ENCODE measurements around the gene VAMP2.

Gene VAMP2

GRCh38 chr17:8162233-8162996 lies at the start of gene VAMP2:
Gene VAMP2 (minus strand): TSS chr17:8162948. CDS start chr17:8162879, 69 bp downstream.
- CTCF ChIA-PET, result no interaction called here
- peak; percentile 49 for DNase-seq (ENCODE audit: low spot score)
- POLR2A ChIA-PET (ENCODE audit: low non-redundant PET), result no interaction called here
- no peak for TF ChIP-seq CTCF (conservative IDR thresholded peaks at IDR 0.05; ENCODE audit: low read depth)
- H3K27ac ChIP-seq, result peak within 1 kb of the TSS; percentile 90

- CTCF ChIA-PET, result interaction anchor here (0.6 kb wide), 1 partner anchor 150 kb away, joined by 6 read pairs; no protein-coding TSS in a partner anchor
- peak overlapping the region; percentile 91 for H3K27ac ChIP-seq
- no peak for DNase-seq (ENCODE audit: low spot score)
- TF ChIP-seq CTCF (conservative IDR thresholded peaks at IDR 0.05; ENCODE audit: low read depth), result no peak
- POLR2A ChIA-PET (ENCODE audit: low non-redundant PET), result interaction anchor here (0.7 to 1.5 kb wide), 4 partner anchors 19 to 244 kb away, joined by 3 to 6 read pairs (median 4); no protein-coding TSS in a partner anchor
Observed at GRCh38 chr17:8210761-8211458, 48.2 kb upstream of the VAMP2 start.

- peak; percentile 96 for DNase-seq (ENCODE audit: low spot score)
- no peak for TF ChIP-seq CTCF (conservative IDR thresholded peaks at IDR 0.05; ENCODE audit: low read depth)
- POLR2A ChIA-PET (ENCODE audit: low non-redundant PET), result interaction anchor here (0.6 to 1.5 kb wide), 7 partner anchors 11 to 244 kb away, joined by 3 to 6 read pairs (median 4); no protein-coding TSS in a partner anchor
- CTCF ChIA-PET, result interaction anchor here (0.5 to 0.6 kb wide), 2 partner anchors 28 to 150 kb away, joined by 3 to 6 read pairs; no protein-coding TSS in a partner anchor
- peak within 1 kb of the TSS; percentile 91 for H3K27ac ChIP-seq
Observed at GRCh38 chr17:8209907-8210760, 47.4 kb upstream of the VAMP2 start, which contains the start of gene AURKB. Gene AURKB (minus strand): TSS chr17:8210575. CDS start chr17:8210224, 351 bp downstream.

- no peak for DNase-seq (ENCODE audit: low spot score)
- ChIA-PET CTCF (no interaction called here), POLR2A (ENCODE audit: low non-redundant PET) (no interaction called here)
- TF ChIP-seq CTCF (conservative IDR thresholded peaks at IDR 0.05; ENCODE audit: low read depth), result no peak
- peak overlapping the region; percentile 58 for H3K27ac ChIP-seq
Observed at GRCh38 chr17:8206536-8206935, 43.8 kb upstream of the VAMP2 start.

- ChIA-PET CTCF (interaction anchor here (0.6 kb wide), 1 partner anchor 674 kb away, joined by 4 read pairs; no protein-coding TSS in a partner anchor), POLR2A (ENCODE audit: low non-redundant PET) (no interaction called here)
- TF ChIP-seq CTCF (conservative IDR thresholded peaks at IDR 0.05; ENCODE audit: low read depth), result no peak
- DNase-seq (ENCODE audit: low spot score), result no peak
- peak overlapping the region; percentile 58 for H3K27ac ChIP-seq
Observed at GRCh38 chr17:8204761-8205555, 42.2 kb upstream of the VAMP2 start.

Data from RWPE1 (cell line).